Parathyroid adenoma (tissue), 2 donors: ENCODE results near the gene ERCC2.

Source experiments
- H2AFZ ChIP-seq: fragments of 300-600 bp; sonication (generic); one replicate; pipeline ENCODE4 v1.7.0; 2017; ENCODE audit warnings: antibody characterized with exemption, mild to moderate bottlenecking
- H3K27ac ChIP-seq: fragments of 300-600 bp; sonication (generic); one replicate; pipeline ENCODE4 v1.7.0; 2017
- H3K27me3 ChIP-seq: fragments of 300-600 bp; sonication (generic); one replicate; pipeline ENCODE4 v1.7.0; 2017; ENCODE audit warnings: low read length; ENCODE audit not compliant: control insufficient read depth, insufficient read depth
- H3K36me3 ChIP-seq: fragments of 300-600 bp; sonication (generic); one replicate; pipeline ENCODE4 v1.7.0; 2017; ENCODE audit warnings: low read length; ENCODE audit not compliant: control insufficient read depth, insufficient read depth
- H3K4me1 ChIP-seq: fragments of 300-600 bp; sonication (generic); one replicate; pipeline ENCODE4 v1.7.0; 2017; ENCODE audit warnings: control low read depth
- H3K4me2 ChIP-seq: fragments of 300-600 bp; sonication (generic); one replicate; pipeline ENCODE4 v1.7.0; 2017; ENCODE audit warnings: low read length
- H3K4me3 ChIP-seq: fragments of 300-600 bp; sonication (generic); one replicate; pipeline ENCODE4 v1.7.0; 2017; ENCODE audit warnings: low read depth, low read length
- H3K79me2 ChIP-seq: fragments of 300-600 bp; sonication (generic); one replicate; pipeline ENCODE4 v1.7.0; 2017; ENCODE audit warnings: control low read depth
- H3K9ac ChIP-seq: fragments of 300-600 bp; sonication (generic); one replicate; pipeline ENCODE4 v1.7.0; 2017; ENCODE audit warnings: mild to moderate bottlenecking
- H3K9me3 ChIP-seq: fragments of 300-600 bp; sonication (generic); one replicate; pipeline ENCODE4 v1.7.0; 2017; ENCODE audit warnings: low read length; ENCODE audit not compliant: control insufficient read depth
- TF ChIP-seq, protein P1 (sequence below): fragments of 300-600 bp; sonication (generic); IDR thresholded peaks from one replicate; pipeline ENCODE4 v1.7.0; 2017; ENCODE audit warnings: antibody characterized with exemption, mild to moderate bottlenecking
- donor health status: primary hyperparathyroidism.

ERCC2 gene

GRCh38 chr19:45404557-45405434 is 34.4 kb upstream of the ERCC2 start, which contains the start of gene PPP1R13L:
TSS of gene PPP1R13L (minus strand) at chr19:45405069. CDS start at chr19:45398318, 6,751 bp downstream.
- H2AFZ ChIP-seq = peak within 1 kb of the TSS; percentile 99
- H3K79me2 ChIP-seq = peaks cover 6% of the 10 kb centered on the region
- H3K4me3 ChIP-seq = peak within 1 kb of the TSS; percentile 80
- TF ChIP-seq, protein P1, sequence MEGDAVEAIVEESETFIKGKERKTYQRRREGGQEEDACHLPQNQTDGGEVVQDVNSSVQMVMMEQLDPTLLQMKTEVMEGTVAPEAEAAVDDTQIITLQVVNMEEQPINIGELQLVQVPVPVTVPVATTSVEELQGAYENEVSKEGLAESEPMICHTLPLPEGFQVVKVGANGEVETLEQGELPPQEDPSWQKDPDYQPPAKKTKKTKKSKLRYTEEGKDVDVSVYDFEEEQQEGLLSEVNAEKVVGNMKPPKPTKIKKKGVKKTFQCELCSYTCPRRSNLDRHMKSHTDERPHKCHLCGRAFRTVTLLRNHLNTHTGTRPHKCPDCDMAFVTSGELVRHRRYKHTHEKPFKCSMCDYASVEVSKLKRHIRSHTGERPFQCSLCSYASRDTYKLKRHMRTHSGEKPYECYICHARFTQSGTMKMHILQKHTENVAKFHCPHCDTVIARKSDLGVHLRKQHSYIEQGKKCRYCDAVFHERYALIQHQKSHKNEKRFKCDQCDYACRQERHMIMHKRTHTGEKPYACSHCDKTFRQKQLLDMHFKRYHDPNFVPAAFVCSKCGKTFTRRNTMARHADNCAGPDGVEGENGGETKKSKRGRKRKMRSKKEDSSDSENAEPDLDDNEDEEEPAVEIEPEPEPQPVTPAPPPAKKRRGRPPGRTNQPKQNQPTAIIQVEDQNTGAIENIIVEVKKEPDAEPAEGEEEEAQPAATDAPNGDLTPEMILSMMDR = no peak
- peaks cover 8% of the 10 kb centered on the region for H3K4me1 ChIP-seq
- no peaks in the 10 kb centered on the region for H3K9me3 ChIP-seq
- H3K36me3 ChIP-seq = no peaks in the 10 kb centered on the region
- H3K9ac ChIP-seq = peak within 1 kb of the TSS; percentile 64
- H3K27ac ChIP-seq = peak within 1 kb of the TSS; percentile 99
- peak within 1 kb of the TSS; percentile 59 for H3K4me2 ChIP-seq
- H3K27me3 ChIP-seq = no peaks in the 10 kb centered on the region

DNA sequence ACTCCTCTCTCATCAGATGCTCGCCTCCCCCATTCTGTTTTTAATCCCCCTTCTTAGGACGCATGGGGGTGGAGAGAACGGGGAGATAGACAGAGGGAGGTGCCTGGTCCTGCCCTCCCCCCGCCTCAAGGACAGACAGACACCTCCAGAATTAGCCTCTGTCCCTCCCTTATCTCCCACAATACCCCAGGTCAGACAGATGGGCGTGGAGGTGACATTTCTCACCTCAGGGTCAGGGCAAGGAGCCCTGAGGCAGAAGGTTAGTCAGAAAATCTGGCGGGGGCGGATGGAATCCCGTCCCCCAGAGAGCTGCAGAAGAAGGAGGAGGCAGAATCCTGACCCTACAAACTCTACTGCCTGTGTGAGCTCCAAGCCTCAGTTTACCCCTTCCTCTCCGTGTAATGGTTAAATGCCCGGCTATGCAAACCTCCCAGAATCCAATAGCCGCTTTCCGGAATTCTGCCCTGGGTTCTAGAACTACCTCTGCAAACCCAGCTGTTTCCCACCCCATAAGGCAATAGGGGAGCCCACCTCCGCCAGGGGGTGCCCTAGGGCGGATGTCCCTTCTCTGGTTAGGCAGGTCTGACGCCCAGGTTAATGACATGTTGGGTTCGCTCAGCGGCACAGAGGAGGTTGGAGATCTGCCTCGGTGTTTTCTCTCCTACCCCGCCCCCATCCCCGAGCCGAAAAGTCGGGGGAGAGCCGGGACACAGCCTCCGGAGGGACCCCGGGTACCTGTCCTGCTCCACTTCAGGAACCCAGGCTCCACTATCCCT is 33.6 kb upstream of the ERCC2 start:
- peak overlapping the region; percentile 22 for H3K9ac ChIP-seq
- peak overlapping the region; percentile 99 for H3K27ac ChIP-seq
- H3K27me3 ChIP-seq = no peaks in the 10 kb centered on the region
- H3K36me3 ChIP-seq = no peaks in the 10 kb centered on the region
- H3K4me3 ChIP-seq = peak overlapping the region; percentile 80
- TF ChIP-seq, protein P1 = peak; percentile 70
- peaks cover 6% of the 10 kb centered on the region for H3K79me2 ChIP-seq
- peak overlapping the region; percentile 99 for H2AFZ ChIP-seq
- H3K9me3 ChIP-seq = no peaks in the 10 kb centered on the region
- H3K4me2 ChIP-seq = peak overlapping the region; percentile 59
- H3K4me1 ChIP-seq = peaks cover 8% of the 10 kb centered on the region

GRCh38 chr19:45403272-45403671 is 32.9 kb upstream of the ERCC2 start:
- H2AFZ ChIP-seq = no peak overlapping the region
- no peak overlapping the region for H3K27ac ChIP-seq
- H3K79me2 ChIP-seq = peaks cover 6% of the 10 kb centered on the region
- H3K9me3 ChIP-seq = no peaks in the 10 kb centered on the region
- H3K4me3 ChIP-seq = no peak overlapping the region
- H3K27me3 ChIP-seq = no peaks in the 10 kb centered on the region
- H3K9ac ChIP-seq = no peak overlapping the region
- no peak overlapping the region for H3K4me2 ChIP-seq
- no peaks in the 10 kb centered on the region for H3K36me3 ChIP-seq
- peaks cover 8% of the 10 kb centered on the region for H3K4me1 ChIP-seq
- TF ChIP-seq, protein P1 = no peak

- H3K4me1 ChIP-seq = peaks cover 8% of the 10 kb centered on the region
- no peak overlapping the region for H3K27ac ChIP-seq
Measured at GRCh38 chr19:45402298-45403061, 32.1 kb upstream of the ERCC2 start.

More at GRCh38 chr19:45402298-45403061, 32.1 kb upstream of the ERCC2 start:
- no peak overlapping the region for H3K4me2 ChIP-seq
- H3K27me3 ChIP-seq = no peaks in the 10 kb centered on the region
- no peaks in the 10 kb centered on the region for H3K36me3 ChIP-seq
- no peak overlapping the region for H2AFZ ChIP-seq
- H3K9me3 ChIP-seq = no peaks in the 10 kb centered on the region
- H3K9ac ChIP-seq = no peak overlapping the region
- TF ChIP-seq, protein P1 = peak; percentile 13
- peaks cover 6% of the 10 kb centered on the region for H3K79me2 ChIP-seq
- no peak overlapping the region for H3K4me3 ChIP-seq
